Heart right ventricle (tissue), 16 donors: ENCODE measurements around the gene TCEAL1. TPM values are rescaled to one million over a fixed set of nuclear protein-coding genes. Genes with fewer than 3 reads are reported as not detected.
"Not testable (repeated sequence)": the region's sequence is repeated elsewhere in the genome, so short reads cannot be mapped to it uniquely, and the experiment has no call there.

Experiments
- ATAC-seq, 8 donors: fragments of 200-7000 bp; cut with Tn5 transposase; one replicate each; pipeline ENCODE4 v1.9.1; 2020; ENCODE audit warnings: mild to moderate bottlenecking in 8 of 8, moderate library complexity in 8 of 8, moderate number of reproducible peaks in 1 of 8
- DNase-seq, 2 donors: peaks; one replicate each; pipeline ENCODE4 v3.0.0-alpha.2; 2020
- H3K27ac ChIP-seq, 10 donors: fragments of 200-600 bp; sonication (generic) in 2 of 10; one replicate each; pipeline versions ENCODE4 v1.5.0 to v1.8.0; 2020 to 2022; ENCODE audit warnings: mild to moderate bottlenecking in 3 of 10
- H3K27me3 ChIP-seq, 7 donors: fragments of 200-600 bp; one replicate each; pipeline ENCODE4 v1.8.0; 2021 to 2022; ENCODE audit warnings: mild to moderate bottlenecking in 2 of 7
- H3K36me3 ChIP-seq, 9 donors: fragments of 200-600 bp; sonication (generic) in 1 of 9; one replicate each; pipeline versions ENCODE4 v1.5.0 to v1.8.0; 2020 to 2022; ENCODE audit warnings: mild to moderate bottlenecking in 2 of 9
- H3K4me1 ChIP-seq, 9 donors: fragments of 200-600 bp; sonication (generic) in 1 of 9; one replicate each; pipeline versions ENCODE4 v1.5.0 to v1.8.0; 2020 to 2022; ENCODE audit warnings: mild to moderate bottlenecking in 4 of 9
- H3K4me3 ChIP-seq, 10 donors: fragments of 200-600 bp; sonication (generic) in 2 of 10; one replicate each; pipeline versions ENCODE4 v1.5.0 to v1.8.0; 2020 to 2022; ENCODE audit warnings: mild to moderate bottlenecking in 7 of 10, moderate library complexity in 2 of 10
- H3K9me3 ChIP-seq, 11 donors: fragments of 200-600 bp in 10 of 11; sonication (generic) in 2 of 11; one replicate each; pipeline versions ENCODE4 v1.5.0 to v1.8.0; 2013 to 2022; ENCODE audit warnings: mild to moderate bottlenecking in 2 of 11, control low read depth in 1 of 11, moderate library complexity in 1 of 11
- WGBS, 2 donors: extraction: QIAGEN DNeasy Blood & Tissue Kit; methylation state at CpG; one replicate each; pipeline ENCODE4 v1.1.7; 2013; ENCODE audit warnings: inconsistent platforms in 1 of 2; 5-methylcytosine and 5-hydroxymethylcytosine counted together
- intact Hi-C, 10 donors: fragments of 100-400 bp; cut with DNase I; formaldehyde crosslinking; loops; one replicate each; pipeline versions ENCODE4 v1.11.1 to v1.14.2; 2022
- polyA plus RNA-seq, 2 donors: library from polyadenylated mRNA; stranded (reverse); fragments of 200-250 nt; gene quantifications; one replicate each; pipeline ENCODE4 v1.2.3, GENCODE V29; 2013
- total RNA-seq, 10 donors: library from RNA; stranded (reverse); fragmentation: NEBNext Ultra II Directional in 3 of 10; extraction: Animal tissue kit (Norgen Biotek cat#: 25700) in 3 of 10; gene quantifications; one replicate each; pipeline versions ENCODE4 v1.2.1 to v1.2.4, GENCODE V29; 2021 to 2023
- TF ChIP-seq, protein P1 (sequence below), 9 donors: fragments of 200-600 bp; sonication (generic) in 2 of 9; IDR thresholded peaks; one replicate each; pipeline versions ENCODE4 v1.5.0 to v1.8.0; 2021 to 2022; ENCODE audit warnings: antibody characterized with exemption in 9 of 9, mild to moderate bottlenecking in 5 of 9, moderate library complexity in 1 of 9
- donor health status: Arrhythmogenic right ventricular cardiomyopathy.
- donor health status: ischemic (EF 13 %, LVEDD 7.1; RV severe dilation, severe dysfunction).
- donor health status: healthy with polysubstance abuse.
- donor health status: DM: no; HTN: yes; CAD: no.
- donor health status: DM: no; HTN: no; CAD: no.
- donor health status: ischemic (EF 25% LVEDD 6.9; RV normal size, moderate dysfunction).
- donor health status: ischemic (EF 25% LVEDD 5.7; RV mildly dilated, moderate dysfunction).
- donor health status: healthy.
- donor health status: DM: yes; HTN: yes; CAD: no.
- donor health status: Ischemic cardiomyopathy.
- donor health status: ischemic (EF 35%, LVEDD 5.7; RV mildly dilated, moderate dysfunction).
- donor health status: nonischemic (EF 11% LVEDD 7.7; RV severe dilation, severe dysfunction).
- donor health status: DM: yes; HTN: yes; CAD: no.
- donor health status: PGD.
- donor health status: ischemic (EF 29% LVEDD 5.4; RV normal size, mild dysfunction).
- donor health status: nonischemic (EF 23%, LVEDD 6.1; RV moderate dilation, normal function).

TCEAL1 gene
- total and polyA plus RNA-seq, 12 donors = 16.6 to 33.0 (median 21.6) TPM

DNA sequence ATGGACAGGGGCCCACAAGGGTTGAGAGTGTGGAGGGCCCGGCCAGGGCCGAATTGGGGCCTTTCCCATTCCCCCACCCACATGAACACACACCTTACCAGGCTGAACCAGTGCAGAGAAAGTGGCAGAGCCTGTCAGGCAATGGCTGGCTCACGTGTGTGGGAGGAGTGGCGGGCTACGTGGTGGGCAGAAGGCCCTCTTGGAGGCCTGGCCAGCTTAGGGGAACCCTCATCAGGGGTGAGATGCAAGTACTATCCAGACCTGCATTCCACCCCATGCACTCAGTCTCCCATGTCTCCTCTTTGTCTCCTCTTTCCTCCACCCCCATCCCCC, 42.5 kb upstream of the TCEAL1 start:
- TF ChIP-seq, protein P1, sequence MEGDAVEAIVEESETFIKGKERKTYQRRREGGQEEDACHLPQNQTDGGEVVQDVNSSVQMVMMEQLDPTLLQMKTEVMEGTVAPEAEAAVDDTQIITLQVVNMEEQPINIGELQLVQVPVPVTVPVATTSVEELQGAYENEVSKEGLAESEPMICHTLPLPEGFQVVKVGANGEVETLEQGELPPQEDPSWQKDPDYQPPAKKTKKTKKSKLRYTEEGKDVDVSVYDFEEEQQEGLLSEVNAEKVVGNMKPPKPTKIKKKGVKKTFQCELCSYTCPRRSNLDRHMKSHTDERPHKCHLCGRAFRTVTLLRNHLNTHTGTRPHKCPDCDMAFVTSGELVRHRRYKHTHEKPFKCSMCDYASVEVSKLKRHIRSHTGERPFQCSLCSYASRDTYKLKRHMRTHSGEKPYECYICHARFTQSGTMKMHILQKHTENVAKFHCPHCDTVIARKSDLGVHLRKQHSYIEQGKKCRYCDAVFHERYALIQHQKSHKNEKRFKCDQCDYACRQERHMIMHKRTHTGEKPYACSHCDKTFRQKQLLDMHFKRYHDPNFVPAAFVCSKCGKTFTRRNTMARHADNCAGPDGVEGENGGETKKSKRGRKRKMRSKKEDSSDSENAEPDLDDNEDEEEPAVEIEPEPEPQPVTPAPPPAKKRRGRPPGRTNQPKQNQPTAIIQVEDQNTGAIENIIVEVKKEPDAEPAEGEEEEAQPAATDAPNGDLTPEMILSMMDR (IDR thresholded peaks at IDR 0.05) = no peak
- H3K27me3 ChIP-seq = peaks cover 0 to 5% (median 0%) of the 10 kb centered on the region in 7 donors
- peaks cover 0 to 23% (median 0%) of the 10 kb centered on the region in 9 donors for H3K36me3 ChIP-seq

GRCh38 chrX:103586659-103587058, 42.1 kb upstream of the TCEAL1 start:
- 62 to 75% methylated on average over 4 of the region's 4 CpGs for WGBS, 2 donors
- TF ChIP-seq, protein P1 (IDR thresholded peaks at IDR 0.05) = no peak
- DNase-seq (no peak), ATAC-seq (no peak)
- Histone ChIP-seq H3K9me3 (peaks cover 0 to 8% (median 0%) of the 10 kb centered on the region in 11 donors), H3K36me3 (peaks cover 0 to 25% (median 0%) of the 10 kb centered on the region in 9 donors), H3K27me3 (peaks cover 0 to 5% (median 0%) of the 10 kb centered on the region in 7 donors), H3K27ac (peak overlapping the region in 6 of 10 donors; percentile 76 to 89 (median 87)), H3K4me3 (peak overlapping the region in 8 of 10 donors; percentile 54 to 74 (median 70)), H3K4me1 (peaks cover 0 to 14% (median 0%) of the 10 kb centered on the region in 9 donors)
- intact Hi-C loops = no loop called here

More for the DNA sequence above, 42.5 kb upstream of the TCEAL1 start:
- H3K4me1 ChIP-seq = peaks cover 0 to 14% (median 0%) of the 10 kb centered on the region in 9 donors
- peak overlapping the region; percentile 63 to 89 (median 86) for H3K27ac ChIP-seq
- intact Hi-C loops = no loop called here
- WGBS, 2 donors = 7 to 11% methylated on average over 4 to 5 of the region's 5 CpGs
- DNase-seq (no peak), ATAC-seq (peak; percentile 42 to 82 (median 69))
- H3K9me3 ChIP-seq = peaks cover 0 to 8% (median 0%) of the 10 kb centered on the region in 11 donors
- H3K4me3 ChIP-seq = peak overlapping the region; percentile 38 to 74 (median 68)

GRCh38 chrX:103592295-103592694, 36.5 kb upstream of the TCEAL1 start:
- 96 to 100% methylated on average over 1 of the region's 1 CpG for WGBS, 2 donors
- peaks cover 0 to 30% (median 0%) of the 10 kb centered on the region in 9 donors for H3K36me3 ChIP-seq
- DNase-seq, H3K4me3 ChIP-seq, H3K27me3 ChIP-seq, ATAC-seq, H3K4me1 ChIP-seq, H3K27ac ChIP-seq, intact Hi-C loops, H3K9me3 ChIP-seq: not testable (repeated sequence)

- ATAC-seq, H3K27me3 ChIP-seq, H3K9me3 ChIP-seq, DNase-seq, H3K4me1 ChIP-seq, H3K27ac ChIP-seq, intact Hi-C loops, H3K4me3 ChIP-seq: not testable (repeated sequence)
- H3K36me3 ChIP-seq = peaks cover 0 to 19% (median 0%) of the 10 kb centered on the region in 9 donors
- 99 to 100% methylated on average over 6 of the region's 6 CpGs for WGBS, 2 donors
Observed at GRCh38 chrX:103595202-103595601, 33.6 kb upstream of the TCEAL1 start.

GRCh38 chrX:103607364-103608305, 21.1 kb upstream of the TCEAL1 start, which contains the start of gene TCEAL3:
Gene TCEAL3, plus strand, starts transcription at chrX:103607963. Its CDS starts 1,102 bp downstream, at chrX:103609065.
- DNase-seq (peak; percentile 23 to 56), ATAC-seq (peak; percentile 87 to 96 (median 93))
- Histone ChIP-seq H3K4me1 (peaks cover 0 to 13% (median 0%) of the 10 kb centered on the region in 9 donors), H3K36me3 (peaks cover 0 to 12% (median 0%) of the 10 kb centered on the region in 9 donors), H3K9me3 (no peaks in the 10 kb centered on the region), H3K4me3 (peak within 1 kb of the TSS; percentile 38 to 72 (median 70)), H3K27ac (peak within 1 kb of the TSS; percentile 61 to 92 (median 88)), H3K27me3 (peaks cover 0 to 34% (median 0%) of the 10 kb centered on the region in 7 donors)
- TF ChIP-seq, protein P1 (IDR thresholded peaks at IDR 0.05) = no peak
- 1 to 2% methylated on average over 47 to 59 of the region's 59 CpGs for WGBS, 2 donors
- intact Hi-C loops = no loop called here
